Prostate gland (tissue), 2 donors: ENCODE measurements around the gene CLEC3B. TPM values are rescaled to one million over a fixed set of nuclear protein-coding genes. Genes with fewer than 3 reads are reported as not detected.

Experiments used
- DNase-seq: peaks from one replicate; pipeline ENCODE4 v3.0.0-alpha.2; 2019; ENCODE audit warnings: low spot score
- H3K27ac ChIP-seq, 2 donors: fragments of 200-600 bp; sonication (generic); 2 replicates each; pipeline ENCODE4 v1.5.1; 2017 to 2019
- H3K27me3 ChIP-seq: fragments of 200-600 bp; sonication (generic); replicated peaks from 2 replicates; pipeline ENCODE4 v1.5.1; 2019; ENCODE audit not compliant: insufficient read depth
- H3K36me3 ChIP-seq, 2 donors: fragments of 200-600 bp; sonication (generic); 1 replicate in 1 of 2; 2 replicates in 1 of 2; pipeline versions ENCODE4 v1.5.1 to v1.8.1; 2017 to 2019
- H3K4me1 ChIP-seq: fragments of 200-600 bp; sonication (generic); replicated peaks from 2 replicates; pipeline ENCODE4 v1.5.1; 2019
- H3K4me3 ChIP-seq, 2 donors: fragments of 200-600 bp; sonication (generic); 2 replicates each; pipeline ENCODE4 v1.5.1; 2017 to 2019
- H3K9me3 ChIP-seq: fragments of 200-600 bp; sonication (generic); 2 replicates; pipeline ENCODE4 v1.5.1; 2017
- POLR2A ChIP-seq: fragments of 450-650 bp; IDR thresholded peaks from one replicate; pipeline ENCODE4 v1.6.1; 2016; ENCODE audit warnings: antibody characterized with exemption, mild to moderate bottlenecking
- POLR2AphosphoS5 ChIP-seq: sonication (generic); formaldehyde crosslinking; IDR thresholded peaks from one replicate; pipeline ENCODE4 v1.6.1; 2017; ENCODE audit warnings: antibody characterized with exemption
- WGBS: methylation state at CpG from one replicate; pipeline ENCODE4 v1.1.5; 2018; 5-methylcytosine and 5-hydroxymethylcytosine counted together
- intact Hi-C: fragments of 100-400 bp; cut with DNase I; formaldehyde crosslinking; loops from one replicate; pipeline ENCODE4 v1.14.2; 2022
- total RNA-seq, 2 donors: library from RNA; depleted of rRNA; stranded (reverse); fragments of >200 nt; gene quantifications; one replicate each; pipeline ENCODE4 v1.1.0, GENCODE V29; 2016
- TF ChIP-seq, protein P1 (sequence below), 4 experiments: fragments of 200-600 bp in 2 of 4; fragments of 450-650 bp in 2 of 4; sonication (generic) in 2 of 4; IDR thresholded peaks; 1 replicate in 3 of 4; 2 replicates in 1 of 4; pipeline ENCODE4 v1.5.1; 2016 to 2019; ENCODE audit warnings: antibody characterized with exemption in 4 of 4, mild to moderate bottlenecking in 2 of 4, moderate library complexity in 2 of 4

CLEC3B gene
- total RNA-seq, 2 donors from 2014 or later: 16.0 to 61.1 TPM

DNA sequence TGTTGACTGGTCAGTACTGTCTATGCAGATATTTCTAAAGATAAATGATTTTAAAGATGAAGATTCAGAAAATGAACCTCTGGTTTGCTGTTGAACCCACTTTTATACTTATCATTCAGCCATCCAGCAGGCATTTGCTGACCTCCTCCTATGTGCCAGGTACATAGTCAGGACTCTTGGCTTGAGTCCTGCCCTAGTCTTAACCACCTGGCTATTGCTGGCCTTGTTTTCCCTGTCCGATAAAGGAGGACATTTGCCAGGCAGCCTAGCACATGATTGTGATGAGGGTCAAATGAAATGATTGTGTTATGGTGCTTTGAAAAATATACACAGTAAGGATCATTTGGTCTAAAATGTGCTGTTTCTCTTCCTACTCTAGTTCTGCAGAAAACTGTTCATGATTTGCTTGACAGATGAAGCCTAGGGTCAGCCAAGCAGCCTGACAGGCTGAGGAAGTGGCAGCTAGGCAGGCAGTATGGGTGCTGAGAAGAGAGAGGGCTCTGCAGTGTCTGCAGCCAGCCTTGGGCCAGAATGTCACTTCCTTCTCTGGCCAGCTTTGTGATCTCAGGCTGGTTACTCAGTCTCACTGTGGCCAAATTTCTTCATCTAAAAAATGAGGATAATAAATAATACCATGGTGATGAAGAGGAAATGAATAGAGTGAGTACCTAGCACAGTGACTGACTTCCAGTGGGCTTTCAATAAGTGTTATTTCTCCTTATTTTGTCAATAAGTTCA lies 36.3 kb upstream of the CLEC3B start:
- no peaks in the 10 kb centered on the region for H3K27me3 ChIP-seq
- intact Hi-C loops: no loop called here
- WGBS: 78% methylated on average over 1 of the region's 1 CpG
- H3K4me1 ChIP-seq: no peaks in the 10 kb centered on the region
- no peaks in the 10 kb centered on the region for H3K9me3 ChIP-seq
- DNase-seq: no peak
- TF ChIP-seq, protein P1, sequence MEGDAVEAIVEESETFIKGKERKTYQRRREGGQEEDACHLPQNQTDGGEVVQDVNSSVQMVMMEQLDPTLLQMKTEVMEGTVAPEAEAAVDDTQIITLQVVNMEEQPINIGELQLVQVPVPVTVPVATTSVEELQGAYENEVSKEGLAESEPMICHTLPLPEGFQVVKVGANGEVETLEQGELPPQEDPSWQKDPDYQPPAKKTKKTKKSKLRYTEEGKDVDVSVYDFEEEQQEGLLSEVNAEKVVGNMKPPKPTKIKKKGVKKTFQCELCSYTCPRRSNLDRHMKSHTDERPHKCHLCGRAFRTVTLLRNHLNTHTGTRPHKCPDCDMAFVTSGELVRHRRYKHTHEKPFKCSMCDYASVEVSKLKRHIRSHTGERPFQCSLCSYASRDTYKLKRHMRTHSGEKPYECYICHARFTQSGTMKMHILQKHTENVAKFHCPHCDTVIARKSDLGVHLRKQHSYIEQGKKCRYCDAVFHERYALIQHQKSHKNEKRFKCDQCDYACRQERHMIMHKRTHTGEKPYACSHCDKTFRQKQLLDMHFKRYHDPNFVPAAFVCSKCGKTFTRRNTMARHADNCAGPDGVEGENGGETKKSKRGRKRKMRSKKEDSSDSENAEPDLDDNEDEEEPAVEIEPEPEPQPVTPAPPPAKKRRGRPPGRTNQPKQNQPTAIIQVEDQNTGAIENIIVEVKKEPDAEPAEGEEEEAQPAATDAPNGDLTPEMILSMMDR (IDR thresholded peaks at IDR 0.05): no peak
- TF ChIP-seq POLR2AphosphoS5 (no peak), POLR2A (no peak)
- H3K27ac ChIP-seq: no peak overlapping the region
- no peak overlapping the region for H3K4me3 ChIP-seq
- H3K36me3 ChIP-seq: no peaks in the 10 kb centered on the region

DNA sequence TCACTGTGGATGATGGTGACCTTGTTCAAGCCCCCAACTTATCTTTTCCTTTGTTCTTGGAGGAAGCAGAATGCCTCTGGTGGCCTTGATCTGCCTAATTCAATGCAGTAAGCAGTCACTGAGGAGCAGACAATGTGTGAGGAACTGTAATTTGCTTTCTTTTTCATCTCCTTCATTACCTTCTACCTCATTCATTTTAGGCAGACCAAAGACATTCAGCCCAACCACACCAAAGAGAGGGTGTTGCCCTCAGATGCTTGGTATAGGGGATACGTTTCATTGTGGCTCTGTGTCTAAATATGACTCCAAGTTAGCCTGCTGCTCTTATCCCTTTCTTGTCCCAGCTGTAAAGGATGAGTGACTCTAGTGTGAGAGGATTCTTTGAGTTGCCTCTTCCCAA lies 34.8 kb upstream of the CLEC3B start:
- H3K27ac ChIP-seq: no peak overlapping the region
- TF ChIP-seq POLR2AphosphoS5 (no peak), POLR2A (no peak)
- TF ChIP-seq, protein P1 (IDR thresholded peaks at IDR 0.05): no peak
- no peaks in the 10 kb centered on the region for H3K36me3 ChIP-seq
- intact Hi-C loops: no loop called here
- H3K9me3 ChIP-seq: no peaks in the 10 kb centered on the region
- H3K27me3 ChIP-seq: no peaks in the 10 kb centered on the region
- 88% methylated on average over 1 of the region's 1 CpG for WGBS
- H3K4me3 ChIP-seq: no peak overlapping the region
- H3K4me1 ChIP-seq: no peaks in the 10 kb centered on the region
- DNase-seq: no peak

DNA sequence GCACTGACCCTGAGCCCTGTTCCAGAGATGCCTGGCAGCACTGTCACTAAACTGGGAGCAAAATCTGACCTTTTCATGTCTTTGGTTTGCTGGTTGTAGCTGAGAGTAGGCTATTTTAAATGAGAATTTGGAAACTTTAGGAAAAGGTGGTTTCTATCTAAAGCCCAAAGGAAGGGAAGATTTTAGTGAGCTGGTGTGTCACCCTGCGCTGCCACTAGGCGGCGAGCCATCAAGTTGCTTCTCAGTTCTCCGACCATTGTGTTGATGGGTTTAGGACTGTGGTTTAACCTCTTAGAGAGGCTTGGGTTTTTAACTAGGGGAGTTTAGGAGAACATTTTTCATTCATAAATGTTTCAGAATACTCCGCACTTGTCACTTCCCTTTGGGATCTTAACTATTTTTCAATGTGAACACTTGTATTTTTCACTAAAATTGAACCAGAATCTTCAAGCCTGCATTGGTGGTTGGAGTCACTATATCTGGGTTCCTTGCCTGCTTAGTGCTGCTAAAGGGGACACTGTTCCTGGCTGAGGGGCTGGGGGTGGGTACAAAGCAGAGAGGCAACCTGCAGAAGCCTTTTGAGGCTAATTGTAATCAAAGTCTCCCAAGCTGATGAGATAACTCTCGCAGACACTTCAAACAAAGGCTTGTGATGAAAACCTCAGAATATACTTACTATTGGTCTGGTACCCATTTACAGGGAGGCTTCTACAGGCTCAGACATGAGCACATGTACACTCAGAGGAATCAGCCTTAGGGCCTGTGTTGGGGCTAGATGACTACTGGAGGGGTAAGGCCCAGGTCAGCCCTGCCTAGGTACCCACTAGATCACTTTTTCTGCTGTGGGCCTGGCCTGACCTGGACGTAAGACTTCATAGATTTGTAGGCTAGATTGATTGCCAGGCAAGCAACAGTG lies 33.3 kb upstream of the CLEC3B start:
- Histone ChIP-seq H3K4me3 (no peak overlapping the region), H3K9me3 (no peaks in the 10 kb centered on the region), H3K27ac (no peak overlapping the region), H3K4me1 (no peaks in the 10 kb centered on the region), H3K36me3 (no peaks in the 10 kb centered on the region), H3K27me3 (no peaks in the 10 kb centered on the region)
- intact Hi-C loops: no loop called here
- TF ChIP-seq, protein P1 (IDR thresholded peaks at IDR 0.05): peak in 2 of 4 experiments; percentile 18 to 36
- TF ChIP-seq POLR2AphosphoS5: no peak
- 68% methylated on average over 7 of the region's 7 CpGs for WGBS
- no peak for DNase-seq

DNA sequence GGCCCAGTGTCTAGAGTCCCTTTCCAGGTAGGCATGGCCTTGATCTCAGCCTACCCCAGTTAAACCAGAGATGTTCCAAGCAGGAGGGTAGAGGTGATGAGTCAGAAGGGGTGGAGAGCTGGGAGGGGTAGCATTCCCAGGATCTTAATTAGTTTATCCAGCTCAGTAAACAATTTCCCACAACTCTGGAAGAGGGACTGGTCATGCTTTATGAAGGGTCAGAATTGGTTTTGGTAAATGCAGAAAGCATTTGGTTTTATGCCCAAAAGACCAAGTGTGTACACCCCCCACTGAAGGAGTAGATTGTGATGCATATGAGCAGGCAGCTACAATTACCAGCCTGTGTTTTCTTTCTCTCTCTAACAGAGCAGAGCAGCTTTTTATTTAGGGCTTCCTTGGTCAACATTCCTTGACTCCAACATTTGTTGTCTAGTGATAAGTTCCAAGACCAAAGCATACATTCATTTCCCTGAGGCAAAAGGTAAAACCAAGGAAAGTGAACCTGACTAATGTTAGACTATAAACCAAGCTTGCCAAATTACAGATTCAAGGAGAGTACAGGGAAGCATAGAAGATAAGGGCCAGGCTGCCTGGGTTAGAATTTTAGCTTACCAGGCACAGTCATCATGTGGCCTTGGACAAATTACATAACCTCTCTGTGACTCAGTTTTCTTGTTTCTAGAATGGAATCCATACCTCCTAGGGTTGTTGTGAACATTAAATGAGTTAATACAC lies 32.5 kb upstream of the CLEC3B start:
- Histone ChIP-seq H3K27ac (no peak overlapping the region), H3K27me3 (no peaks in the 10 kb centered on the region), H3K36me3 (no peaks in the 10 kb centered on the region), H3K4me1 (no peaks in the 10 kb centered on the region), H3K4me3 (no peak overlapping the region), H3K9me3 (no peaks in the 10 kb centered on the region)
- DNase-seq: no peak
- intact Hi-C loops: no loop called here
- TF ChIP-seq, protein P1 (IDR thresholded peaks at IDR 0.05): no peak
- TF ChIP-seq POLR2A (no peak), POLR2AphosphoS5 (no peak)
